Motor neuron (in vitro differentiated cells): ENCODE results near the gene LRRC74B. TPM values are rescaled to one million over a fixed set of nuclear protein-coding genes. Genes with fewer than 3 reads are reported as not detected.
A peak's percentile ranks its signal among the peaks of the same experiment; 100 is the strongest.
"Not testable (repeated sequence)": the region's sequence is repeated elsewhere in the genome, so short reads cannot be mapped to it uniquely, and the experiment has no call there.

Experiments
- ATAC-seq, 8 experiments: fragments of 200-7000 bp; cut with Tn5 transposase; replicated peaks in 6 of 8; 2 replicates each; pipeline ENCODE4 v1.8.0; 2021; ENCODE audit warnings: mild to moderate bottlenecking in 8 of 8, moderate library complexity in 8 of 8
- H3K27ac ChIP-seq, 2 donors: fragments of 250-450 bp; sonication (Bioruptor Pico); 2 replicates each; pipeline ENCODE4 v1.9.0; 2021; ENCODE audit warnings: antibody characterized with exemption in 2 of 2, mild to moderate bottlenecking in 2 of 2, moderate library complexity in 1 of 2
- H3K4me1 ChIP-seq, 2 donors: fragments of 250-450 bp; sonication (Bioruptor Pico); replicated peaks in 1 of 2; 2 replicates each; pipeline ENCODE4 v1.6.1; 2021; ENCODE audit warnings: antibody characterized with exemption in 2 of 2, mild to moderate bottlenecking in 2 of 2, moderate library complexity in 1 of 2
- H3K4me3 ChIP-seq, 5 donors: fragments of 250-450 bp; sonication (Bioruptor Pico); 2 replicates each; pipeline ENCODE4 v1.9.0; 2021; ENCODE audit warnings: antibody characterized with exemption in 5 of 5, mild to moderate bottlenecking in 5 of 5, moderate library complexity in 4 of 5
- WGBS, 10 experiments: fragments of 450-650 bp; shearing (Covaris generic); methylation state at CpG; one replicate each; pipeline ENCODE4 v1.0.0; 2022; 5-methylcytosine and 5-hydroxymethylcytosine counted together
- in situ Hi-C, 9 experiments: fragments of 400-800 bp; cut with MboI; loops; one replicate each; pipeline ENCODE4 v1.15.0; 2021; ENCODE audit warnings: low sequenced_read_pairs in 9 of 9, low pct_unique_long_range_greater_than_20kb in 2 of 9; ENCODE audit not compliant: unreplicated experiment in 9 of 9
- total RNA-seq, 8 experiments: library from RNA; unstranded; fragments of 300-600 nt; gene quantifications; 2 replicates each; pipeline versions ENCODE4 v1.2.3 to v1.2.4, GENCODE V29; 2022

Gene LRRC74B
- total RNA-seq, 8 experiments from 2014 or later, result 0.13 to 3.0 (median 0.45) TPM

DNA sequence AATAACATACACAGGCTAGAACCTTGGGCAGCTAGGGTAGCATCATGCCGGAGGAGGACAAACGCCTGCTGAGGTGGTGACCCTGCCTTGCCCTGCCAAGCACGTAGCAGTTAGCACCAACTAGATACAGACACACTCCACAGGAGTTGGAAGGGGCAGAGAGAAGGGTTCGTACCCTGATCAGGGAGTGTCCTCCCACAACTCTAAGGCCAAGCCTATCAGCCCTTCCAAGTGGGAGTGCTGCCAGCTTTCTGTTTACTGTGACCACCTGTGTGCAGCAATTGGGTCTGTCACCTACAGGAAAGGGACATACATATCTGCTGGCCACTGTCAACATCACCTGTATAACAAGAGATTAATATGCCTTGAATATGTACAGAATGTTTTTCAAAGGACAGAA lies 42.0 kb upstream of the LRRC74B start:
- Histone ChIP-seq H3K4me3 (peak overlapping the region in 1 of 5 donors; percentile 81), H3K27ac (no peak overlapping the region), H3K4me1 (peaks cover 17 to 23% of the 10 kb centered on the region in 2 donors)
- no peak for ATAC-seq
- in situ Hi-C loops, result loop anchor here in 2 of 9 experiments (25.0 kb wide), 2 partner anchors 91 to 109 kb away; partner anchors contain the start of gene CRKL (in 1 of the 2)
- WGBS, 10 experiments, result 70 to 87% (median 80%) methylated on average over 1 to 3 of the region's 4 CpGs; no CpG with 5 or more reads in 4 of the 10 experiments

DNA sequence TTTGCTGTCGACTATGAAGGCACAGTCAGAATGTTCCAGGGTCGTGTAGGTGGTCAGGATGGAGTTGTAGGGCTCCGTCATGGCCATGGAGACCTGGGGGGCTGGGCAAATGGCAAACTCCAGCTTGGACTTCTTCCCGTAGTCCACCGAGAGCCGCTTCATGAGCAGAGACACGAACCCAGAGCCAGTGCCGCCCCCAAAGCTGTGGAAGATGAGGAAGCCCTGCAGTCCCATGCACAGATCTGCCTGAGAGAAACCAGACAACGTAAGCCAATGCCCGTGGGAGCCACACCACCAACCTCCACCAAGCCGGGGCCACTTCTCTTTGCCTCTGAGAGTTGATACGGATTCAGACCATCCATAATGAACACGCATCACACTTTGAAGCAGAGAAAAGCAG lies 36.5 kb upstream of the LRRC74B start:
- H3K27ac ChIP-seq, H3K4me3 ChIP-seq, ATAC-seq: not testable (repeated sequence)
- 61 to 100% (median 89%) methylated on average over 1 to 8 of the region's 13 CpGs; no CpG with 5 or more reads in 6 of the 10 experiments for WGBS, 10 experiments
- peaks cover 8 to 19% of the 10 kb centered on the region in 2 donors for H3K4me1 ChIP-seq
- in situ Hi-C loops, result loop anchor here in 2 of 9 experiments (25.0 kb wide), 2 partner anchors 97 to 103 kb away; partner anchors contain the start of gene CRKL (in 1 of the 2)

DNA sequence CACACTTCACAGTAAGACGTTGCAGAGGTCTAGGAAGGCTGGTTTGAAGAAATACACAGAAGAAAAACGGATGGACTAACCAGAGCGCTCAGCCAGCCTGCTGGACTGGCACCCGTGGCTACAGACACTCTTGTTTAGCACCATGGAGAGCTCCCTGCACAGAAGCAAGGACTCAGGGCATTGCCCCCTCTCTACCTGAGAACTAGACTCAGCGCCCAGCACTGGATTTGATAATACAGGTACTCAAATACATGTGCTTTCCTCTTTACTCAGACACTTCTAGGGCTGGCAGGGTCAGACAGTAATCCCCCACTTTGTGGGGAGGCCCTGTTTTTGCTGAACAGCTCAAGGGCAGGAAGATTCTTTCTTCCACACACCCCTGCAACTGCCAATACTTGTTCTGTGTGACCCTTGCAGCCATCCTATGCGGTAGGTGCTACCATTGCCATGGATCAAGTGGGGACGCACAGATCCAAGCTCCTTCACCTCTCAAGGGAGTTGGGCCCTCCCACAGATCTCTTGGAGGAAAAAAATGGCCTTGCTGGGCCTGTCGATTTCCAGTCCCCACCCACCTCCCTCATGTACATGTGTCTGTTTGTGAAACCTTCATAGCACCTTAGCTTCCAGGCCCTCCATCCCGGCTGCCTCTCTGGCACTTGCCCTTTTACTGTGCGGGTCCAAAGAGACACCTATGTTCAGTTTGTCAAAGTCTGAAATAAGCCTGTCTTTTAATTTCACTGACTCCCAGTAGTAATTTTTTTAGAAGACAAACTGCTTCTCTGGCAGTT lies 35.9 kb upstream of the LRRC74B start:
- Histone ChIP-seq H3K4me3 (no peak overlapping the region), H3K27ac (no peak overlapping the region), H3K4me1 (peaks cover 14 to 24% of the 10 kb centered on the region in 2 donors)
- WGBS, 10 experiments, result 33 to 84% (median 69%) methylated on average over 1 to 6 of the region's 10 CpGs; no CpG with 5 or more reads in 3 of the 10 experiments
- peak in 1 of 8 experiments; percentile 17 for ATAC-seq
- in situ Hi-C loops, result loop anchor here in 2 of 9 experiments (25.0 kb wide), 2 partner anchors 98 to 102 kb away; partner anchors contain the start of gene CRKL (in 1 of the 2)

GRCh38 chr22:21010426-21011113 lies 35.2 kb upstream of the LRRC74B start:
- no peak overlapping the region for H3K27ac ChIP-seq
- H3K4me3 ChIP-seq, result no peak overlapping the region
- ATAC-seq, result no peak

GRCh38 chr22:21012446-21013407 lies 33.0 kb upstream of the LRRC74B start:
- Histone ChIP-seq H3K4me3 (peak overlapping the region; percentile 42 to 51 (median 46)), H3K4me1 (peaks cover 33 to 50% of the 10 kb centered on the region in 2 donors), H3K27ac (peak overlapping the region in 1 of 2 donors; percentile 65)
- ATAC-seq, result no peak
- 63 to 100% (median 83%) methylated on average over 1 to 5 of the region's 14 CpGs; no CpG with 5 or more reads in 3 of the 10 experiments for WGBS, 10 experiments
- in situ Hi-C loops, result loop anchor here in 2 of 9 experiments (25.0 kb wide), 2 partner anchors 100 kb away; partner anchors contain the start of gene CRKL (in 1 of the 2)

More at GRCh38 chr22:21010426-21011113, 35.2 kb upstream of the LRRC74B start:
- in situ Hi-C loops, result loop anchor here in 2 of 9 experiments (25.0 kb wide), 2 partner anchors 98 to 102 kb away; partner anchors contain the start of gene CRKL (in 1 of the 2)
- peaks cover 20 to 31% of the 10 kb centered on the region in 2 donors for H3K4me1 ChIP-seq
- 60 to 100% (median 100%) methylated on average over 1 to 3 of the region's 3 CpGs; no CpG with 5 or more reads in 7 of the 10 experiments for WGBS, 10 experiments

- in situ Hi-C loops, result loop anchor here in 2 of 9 experiments (25.0 kb wide), 2 partner anchors 99 to 101 kb away; partner anchors contain the start of gene CRKL (in 1 of the 2)
- Histone ChIP-seq H3K4me3 (peak overlapping the region; percentile 42 to 51 (median 46)), H3K4me1 (peaks cover 33 to 50% of the 10 kb centered on the region in 2 donors), H3K27ac (peak overlapping the region; percentile 65 to 73)
- peak; percentile 0 to 21 (median 14) for ATAC-seq
- 0 to 67% (median 12%) methylated on average over 1 to 5 of the region's 24 CpGs; no CpG with 5 or more reads in 2 of the 10 experiments for whole genome bisulfite sequencing, 10 experiments
Measured at GRCh38 chr22:21013657-21014201, 32.0 kb upstream of the LRRC74B start.

DNA sequence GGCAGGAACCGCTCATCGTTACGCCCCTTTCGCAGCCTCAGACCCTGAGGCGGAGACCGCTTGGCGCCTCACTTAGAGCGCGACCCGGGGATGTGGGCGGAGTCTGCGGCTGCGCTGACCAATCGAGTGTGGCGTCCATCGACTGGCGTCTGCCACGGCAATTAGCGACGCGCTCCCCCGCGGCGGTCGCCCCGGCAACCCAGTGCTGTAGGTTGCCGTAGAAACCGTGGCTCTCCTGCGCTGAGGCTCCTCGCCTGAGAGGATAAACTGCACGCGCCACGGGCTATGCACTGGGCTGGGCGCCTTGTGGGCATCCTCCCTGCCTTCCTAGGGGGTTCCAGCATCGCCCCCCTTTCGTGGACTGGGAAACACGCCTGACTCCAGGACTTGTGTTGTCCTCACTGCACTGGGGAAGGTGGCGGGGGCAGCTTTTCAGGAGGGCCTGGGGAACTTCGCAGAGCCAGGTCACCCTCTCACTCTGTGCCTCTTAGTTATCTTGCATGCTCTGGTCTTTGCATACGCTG lies 31.5 kb upstream of the LRRC74B start:
- H3K4me3 ChIP-seq, result peak overlapping the region; percentile 42 to 51 (median 46)
- in situ Hi-C loops, result loop anchor here in 2 of 9 experiments (25.0 kb wide), 2 partner anchors 98 to 102 kb away; partner anchors contain the start of gene CRKL (in 1 of the 2)
- peak; percentile 86 to 96 (median 90) for ATAC-seq
- peak overlapping the region; percentile 81 to 91 for H3K27ac ChIP-seq
- WGBS, 10 experiments, result 0 to 1% (median 0%) methylated on average over 1 to 24 of the region's 40 CpGs; no CpG with 5 or more reads in 7 of the 10 experiments
- peaks cover 33 to 50% of the 10 kb centered on the region in 2 donors for H3K4me1 ChIP-seq

DNA sequence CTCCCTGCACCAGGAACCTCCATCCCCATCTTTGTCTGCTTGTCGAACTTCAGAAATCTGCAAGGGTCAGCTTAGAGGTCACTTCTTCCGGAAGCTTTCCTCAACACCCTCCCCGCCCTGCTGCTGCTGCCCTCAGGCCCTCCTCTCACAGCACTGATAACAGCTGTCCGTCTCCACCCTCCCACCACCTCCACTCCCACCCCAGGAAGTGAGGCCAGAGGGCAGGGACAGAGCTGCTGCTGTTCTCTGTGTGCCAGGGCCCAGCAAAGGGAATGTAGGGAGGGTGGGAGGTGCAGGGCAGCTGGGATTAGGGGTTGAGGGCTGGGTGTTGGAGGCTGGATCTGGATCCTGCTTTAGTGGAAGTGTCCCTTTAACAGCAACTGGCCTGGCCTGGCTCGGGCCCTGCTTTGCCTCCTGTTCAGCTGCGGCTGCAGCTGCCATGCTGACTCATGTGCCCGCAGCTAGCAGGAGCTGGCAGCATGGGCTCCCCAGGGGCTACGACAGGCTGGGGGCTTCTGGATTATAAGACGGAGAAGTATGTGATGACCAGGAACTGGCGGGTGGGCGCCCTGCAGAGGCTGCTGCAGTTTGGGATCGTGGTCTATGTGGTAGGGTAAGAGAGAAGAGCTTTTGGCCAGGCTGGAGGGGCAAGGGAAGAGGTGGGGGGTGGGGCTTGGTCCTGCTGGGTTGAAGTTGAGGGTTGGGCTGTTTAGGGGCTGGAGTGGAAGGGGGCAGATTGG lies 30.9 kb upstream of the LRRC74B start, which contains the start of gene P2RX6:
Gene P2RX6 (plus strand): TSS at position 440 of the 740 bp plus-strand sequence. CDS start 10 bp downstream, at position 450.
- in situ Hi-C loops, result loop anchor here in 2 of 9 experiments (25.0 kb wide), 2 partner anchors 97 to 103 kb away; partner anchors contain the start of gene CRKL (in 1 of the 2)
- ATAC-seq, result peak; percentile 47 to 78 (median 68)
- peak within 1 kb of the TSS; percentile 42 to 51 (median 46) for H3K4me3 ChIP-seq
- H3K4me1 ChIP-seq, result peaks cover 33 to 48% of the 10 kb centered on the region in 2 donors
- peak within 1 kb of the TSS; percentile 81 to 91 for H3K27ac ChIP-seq
- no CpG with 5 or more reads among the region's 12 CpGs for WGBS, 10 experiments

GRCh38 chr22:21015466-21016006 lies 30.2 kb upstream of the LRRC74B start:
- Histone ChIP-seq H3K4me1 (peaks cover 33 to 42% of the 10 kb centered on the region in 2 donors), H3K4me3 (peak overlapping the region in 2 of 5 donors; percentile 42 to 51), H3K27ac (peak overlapping the region; percentile 81 to 91)
- in situ Hi-C loops, result loop anchor here in 2 of 9 experiments (25.0 kb wide), 2 partner anchors 97 to 103 kb away; partner anchors contain the start of gene CRKL (in 1 of the 2)
- ATAC-seq, result no peak
- WGBS, 10 experiments, result no CpG with 5 or more reads among the region's 10 CpGs
